Cardiac muscle cell (in vitro differentiated cells and primary cell): Measurements from ENCODE around the gene LRMDA. TPM values are rescaled to one million over a fixed set of nuclear protein-coding genes. Genes with fewer than 3 reads are reported as not detected.
A peak's percentile ranks its signal among the peaks of the same experiment; 100 is the strongest.
"Not testable (repeated sequence)": the region's sequence is repeated elsewhere in the genome, so short reads cannot be mapped to it uniquely, and the experiment has no call there.

ENCODE experiments used
- DNase-seq, 2 donors: peaks; one replicate each; pipeline versions ENCODE4 v3.0.0 to v3.0.0-alpha.2; 2010 to 2017; ENCODE audit warnings: low read depth in 1 of 2, low spot score in 1 of 2
- H3K27ac ChIP-seq: fragments of 200-600 bp; sonication (generic); 2 replicates; pipeline ENCODE4 v1.5.1; 2016
- H3K27me3 ChIP-seq: fragments of 200-600 bp; sonication (generic); 2 replicates; pipeline ENCODE4 v1.6.0; 2016; ENCODE audit warnings: control low read depth
- H3K36me3 ChIP-seq: fragments of 200-600 bp; sonication (generic); 2 replicates; pipeline ENCODE4 v1.5.1; 2016; ENCODE audit warnings: control low read depth
- H3K4me1 ChIP-seq: fragments of 200-600 bp; sonication (generic); 2 replicates; pipeline ENCODE4 v1.8.1; 2017; ENCODE audit warnings: low read depth, mild to moderate bottlenecking, mixed run types
- H3K4me3 ChIP-seq: fragments of 200-600 bp; sonication (generic); 2 replicates; pipeline ENCODE4 v1.5.1; 2016; ENCODE audit warnings: mild to moderate bottlenecking
- H3K9me3 ChIP-seq: fragments of 200-600 bp; sonication (generic); 2 replicates; pipeline ENCODE4 v1.5.1; 2017; ENCODE audit warnings: low read depth, mild to moderate bottlenecking, control low read depth
- polyA plus RNA-seq: library from polyadenylated mRNA; unstranded; fragments of >200 nt; fragmentation: Nextera tagmentation; extraction: Ambion mirVana; gene quantifications from 2 replicates; pipeline ENCODE4 v1.2.1, GENCODE V29; 2016
- total RNA-seq: library from RNA; depleted of rRNA; stranded (reverse); fragments of >200 nt; gene quantifications from 2 replicates; pipeline ENCODE4 v1.2.3, GENCODE V29; 2016
- TF ChIP-seq, protein P1 (sequence below): IDR thresholded peaks from 2 replicates; pipeline ENCODE4 v1.5.1; 2012; ENCODE audit warnings: low read depth, mild to moderate bottlenecking, low read length

Gene LRMDA
- total and polyA plus RNA-seq, 2 experiments from 2014 or later, result 6.2 to 11.7 TPM

DNA sequence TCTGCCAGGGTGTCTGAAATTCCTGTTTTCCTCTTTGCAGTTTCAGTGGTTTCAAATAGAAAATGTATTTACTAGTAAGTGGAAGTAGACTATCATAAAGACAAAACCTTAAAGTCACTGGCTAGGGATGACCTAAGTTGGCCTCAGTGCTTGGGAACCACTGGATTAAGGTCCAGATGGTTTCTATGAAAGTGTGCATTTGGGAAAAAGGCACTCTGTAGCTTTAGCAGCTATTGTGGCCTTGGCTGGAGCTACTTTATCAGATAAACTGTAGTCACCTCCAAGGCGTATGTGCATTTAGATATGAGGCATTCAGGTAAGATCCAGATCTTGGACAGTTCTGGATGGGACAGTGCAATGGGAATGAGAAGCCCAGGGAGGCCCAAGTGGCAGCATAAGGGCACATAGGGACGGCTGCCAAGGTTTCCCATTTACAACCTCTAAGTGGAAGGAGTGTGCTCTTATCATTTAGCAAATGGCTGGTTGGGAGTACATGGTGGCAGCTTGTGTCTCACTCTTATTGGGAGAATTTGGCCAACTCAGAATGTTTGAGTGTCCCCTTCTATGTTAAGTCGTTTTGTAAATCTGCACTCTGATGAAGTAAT lies 185.6 kb downstream of the LRMDA start:
- Histone ChIP-seq H3K4me1 (peaks cover 19% of the 10 kb centered on the region), H3K9me3 (no peaks in the 10 kb centered on the region), H3K4me3 (no peak overlapping the region), H3K27ac (no peak overlapping the region), H3K36me3 (no peaks in the 10 kb centered on the region), H3K27me3 (no peaks in the 10 kb centered on the region)
- TF ChIP-seq, protein P1, sequence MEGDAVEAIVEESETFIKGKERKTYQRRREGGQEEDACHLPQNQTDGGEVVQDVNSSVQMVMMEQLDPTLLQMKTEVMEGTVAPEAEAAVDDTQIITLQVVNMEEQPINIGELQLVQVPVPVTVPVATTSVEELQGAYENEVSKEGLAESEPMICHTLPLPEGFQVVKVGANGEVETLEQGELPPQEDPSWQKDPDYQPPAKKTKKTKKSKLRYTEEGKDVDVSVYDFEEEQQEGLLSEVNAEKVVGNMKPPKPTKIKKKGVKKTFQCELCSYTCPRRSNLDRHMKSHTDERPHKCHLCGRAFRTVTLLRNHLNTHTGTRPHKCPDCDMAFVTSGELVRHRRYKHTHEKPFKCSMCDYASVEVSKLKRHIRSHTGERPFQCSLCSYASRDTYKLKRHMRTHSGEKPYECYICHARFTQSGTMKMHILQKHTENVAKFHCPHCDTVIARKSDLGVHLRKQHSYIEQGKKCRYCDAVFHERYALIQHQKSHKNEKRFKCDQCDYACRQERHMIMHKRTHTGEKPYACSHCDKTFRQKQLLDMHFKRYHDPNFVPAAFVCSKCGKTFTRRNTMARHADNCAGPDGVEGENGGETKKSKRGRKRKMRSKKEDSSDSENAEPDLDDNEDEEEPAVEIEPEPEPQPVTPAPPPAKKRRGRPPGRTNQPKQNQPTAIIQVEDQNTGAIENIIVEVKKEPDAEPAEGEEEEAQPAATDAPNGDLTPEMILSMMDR, result no peak
- no peak for DNase-seq

DNA sequence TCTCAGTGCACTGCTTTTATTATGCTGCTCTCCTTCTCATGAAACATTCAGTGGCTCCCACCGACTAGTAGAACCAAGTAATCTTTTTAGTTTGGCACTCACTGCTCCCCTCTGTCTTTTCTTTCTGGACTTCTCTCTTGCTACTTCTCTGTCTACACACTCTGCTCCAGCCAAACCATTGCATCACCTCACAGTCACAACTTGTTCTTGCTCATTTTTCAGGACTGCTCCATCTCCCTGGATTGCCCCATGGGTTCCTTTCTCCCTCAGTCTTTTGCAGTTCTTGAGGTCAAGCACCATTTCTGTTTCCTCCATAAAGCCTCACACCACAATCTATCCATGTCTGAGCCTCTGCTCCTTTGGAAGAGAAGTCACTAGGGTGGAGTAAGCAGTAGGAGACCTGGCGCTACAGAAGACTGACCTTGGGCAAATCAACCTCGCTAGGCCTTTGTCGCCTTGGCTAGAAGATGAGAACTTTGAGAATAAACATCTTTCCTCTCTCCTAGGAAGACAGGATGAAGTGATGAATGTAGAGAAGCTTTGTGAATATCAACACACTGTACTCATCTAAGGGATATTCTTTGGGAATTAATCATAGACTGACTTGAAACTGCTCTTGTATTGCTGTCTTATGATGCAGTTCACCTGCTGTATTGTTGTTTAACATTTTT lies 186.2 kb downstream of the LRMDA start:
- peaks cover 19% of the 10 kb centered on the region for H3K4me1 ChIP-seq
- no peak overlapping the region for H3K4me3 ChIP-seq
- H3K9me3 ChIP-seq, result no peaks in the 10 kb centered on the region
- H3K27ac ChIP-seq, result no peak overlapping the region
- peak in 1 of 2 donors; percentile 35 for DNase-seq
- H3K27me3 ChIP-seq, result no peaks in the 10 kb centered on the region
- TF ChIP-seq, protein P1, result no peak
- no peaks in the 10 kb centered on the region for H3K36me3 ChIP-seq

DNA sequence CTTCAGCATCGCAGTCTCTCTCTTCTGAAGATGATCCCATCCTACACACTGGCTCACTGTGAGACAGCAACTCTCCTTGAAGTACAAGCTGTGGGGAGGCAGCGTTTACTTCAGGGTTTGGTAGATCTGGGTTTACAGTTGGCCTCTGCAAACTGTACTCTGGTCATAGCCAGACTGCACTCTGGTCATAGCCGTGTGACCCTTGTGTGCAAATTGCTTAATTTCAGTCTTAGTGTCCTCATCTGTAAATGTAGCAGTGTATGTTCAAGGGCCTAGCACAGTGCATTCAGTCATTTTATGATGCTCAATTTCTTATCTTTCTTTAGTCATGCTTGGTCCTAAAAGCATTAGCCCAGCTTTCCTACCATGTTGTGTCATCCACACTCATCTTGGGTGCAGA lies 188.2 kb downstream of the LRMDA start:
- TF ChIP-seq, protein P1, result no peak

DNA sequence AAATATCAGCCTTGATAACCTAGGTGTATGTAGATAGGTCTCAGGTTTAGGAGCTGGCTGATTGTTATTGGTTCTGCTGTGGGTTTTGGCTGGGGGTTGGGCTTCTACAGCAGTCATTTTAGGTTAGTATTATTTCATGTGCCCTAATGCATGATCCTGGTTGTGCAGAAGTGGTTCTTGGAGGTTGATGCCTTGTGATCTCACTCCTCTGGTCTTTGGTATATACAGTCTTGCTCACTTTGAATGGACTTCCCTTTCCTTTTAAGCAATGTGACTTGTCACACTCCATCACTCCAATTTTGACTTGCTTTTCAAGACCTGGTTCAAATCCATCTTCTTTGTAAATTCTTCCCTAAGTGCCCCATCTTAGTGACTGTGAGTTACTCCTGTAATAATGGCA lies 188.9 kb downstream of the LRMDA start:
- TF ChIP-seq, protein P1, result no peak
- Histone ChIP-seq H3K4me1 (peaks cover 15% of the 10 kb centered on the region), H3K9me3 (no peaks in the 10 kb centered on the region), H3K27me3 (no peaks in the 10 kb centered on the region), H3K27ac (no peak overlapping the region), H3K36me3 (no peaks in the 10 kb centered on the region), H3K4me3 (no peak overlapping the region)
- no peak for DNase-seq

More for the DNA sequence above, 188.2 kb downstream of the LRMDA start:
- H3K36me3 ChIP-seq, result no peaks in the 10 kb centered on the region
- no peak overlapping the region for H3K27ac ChIP-seq
- H3K4me1 ChIP-seq, result peaks cover 13% of the 10 kb centered on the region
- H3K9me3 ChIP-seq, result no peaks in the 10 kb centered on the region
- no peak overlapping the region for H3K4me3 ChIP-seq
- no peak for DNase-seq
- no peaks in the 10 kb centered on the region for H3K27me3 ChIP-seq

DNA sequence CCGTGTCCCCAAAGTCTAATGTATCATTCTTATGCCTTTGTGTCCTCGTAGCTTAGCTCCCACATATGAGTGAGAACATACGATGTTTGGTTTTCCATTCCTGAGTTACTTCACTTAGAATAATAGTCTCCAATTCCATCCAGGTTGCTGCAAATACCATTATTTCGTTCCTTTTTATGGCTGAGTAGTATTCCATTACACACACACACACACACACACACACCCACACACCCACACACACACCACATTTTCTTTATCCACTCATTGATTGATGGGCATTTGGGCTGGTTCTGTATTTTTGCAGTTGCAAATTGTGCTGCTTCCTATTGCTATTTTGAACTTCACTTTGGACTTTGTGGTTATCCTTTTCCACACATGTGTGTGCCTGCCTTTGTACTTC lies 189.6 kb downstream of the LRMDA start:
- H3K9me3 ChIP-seq, result not testable (repeated sequence)

DNA sequence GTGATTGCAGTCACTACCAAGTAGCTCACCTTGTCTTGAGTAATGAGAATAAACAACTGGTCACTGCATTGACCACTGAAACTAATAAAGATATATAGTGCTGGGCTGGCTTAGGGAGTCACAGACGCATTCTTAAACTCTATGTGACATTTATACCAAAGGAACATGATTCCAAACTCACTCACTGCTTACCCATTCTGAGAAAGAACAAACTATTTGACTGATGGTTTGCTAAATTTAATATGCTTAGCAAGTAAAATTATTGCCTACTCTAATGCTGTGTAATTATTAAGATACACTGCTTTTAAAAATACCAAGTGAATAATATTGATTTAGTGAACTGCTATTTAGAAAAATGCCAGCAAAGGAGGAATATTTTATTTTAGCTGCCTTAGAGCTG lies 191.1 kb downstream of the LRMDA start:
- Histone ChIP-seq H3K36me3 (no peaks in the 10 kb centered on the region), H3K27me3 (no peaks in the 10 kb centered on the region), H3K27ac (no peak overlapping the region), H3K4me1 (peaks cover 15% of the 10 kb centered on the region), H3K9me3 (no peaks in the 10 kb centered on the region), H3K4me3 (no peak overlapping the region)
- TF ChIP-seq, protein P1, result no peak
- DNase-seq, result no peak

More for the DNA sequence above, 189.6 kb downstream of the LRMDA start:
- DNase-seq, H3K27me3 ChIP-seq, H3K27ac ChIP-seq, H3K36me3 ChIP-seq, H3K4me3 ChIP-seq: not testable (repeated sequence)
- H3K4me1 ChIP-seq, result peaks cover 15% of the 10 kb centered on the region
